Activated T-helper 1 cell treated with anti-CD3 and anti-CD28 coated beads, Interleukin-12 subunit alpha, Interleukin-12 subunit beta, Interleukin-2, Interleukin-4 antibody, amounts not matched to agents 30 ng/mL and 10 ng/mL and 1 ng/mL, durations not matched to agents 14 hours and 24 hours and 36 hours (primary cell): ENCODE measurements around the gene NOP58. TPM values are rescaled to one million over a fixed set of nuclear protein-coding genes. Genes with fewer than 3 reads are reported as not detected.
"Not testable (repeated sequence)": the region's sequence is repeated elsewhere in the genome, so short reads cannot be mapped to it uniquely, and the experiment has no call there.

Experiments
- DNase-seq: peaks from one replicate; pipeline ENCODE4 v3.0.0; 2021; ENCODE audit warnings: low spot score
- H3K27ac Mint-ChIP-seq: one replicate; pipeline ENCODE4 v1.8.0; 2021; ENCODE audit warnings: mild to moderate bottlenecking, mixed read lengths
- H3K27me3 Mint-ChIP-seq: one replicate; pipeline ENCODE4 v1.8.0; 2022; ENCODE audit warnings: mild to moderate bottlenecking, moderate library complexity, mixed read lengths; ENCODE audit not compliant: insufficient read depth
- H3K36me3 Mint-ChIP-seq: one replicate; pipeline ENCODE4 v1.8.0; 2021; ENCODE audit warnings: low read depth, mixed read lengths
- H3K4me1 Mint-ChIP-seq: one replicate; pipeline ENCODE4 v1.8.0; 2021; ENCODE audit warnings: low read depth, mixed read lengths
- H3K4me3 Mint-ChIP-seq: one replicate; pipeline ENCODE4 v1.8.0; 2021; ENCODE audit warnings: mild to moderate bottlenecking, moderate library complexity, mixed read lengths
- H3K9me3 Mint-ChIP-seq: one replicate; pipeline ENCODE4 v1.8.0; 2021; ENCODE audit warnings: mixed read lengths
- intact Hi-C: fragments of 100-400 bp; cut with micrococcal nuclease; formaldehyde crosslinking; loops from one replicate; pipeline ENCODE4 v1.15.1; 2024
- total RNA-seq: library from RNA; stranded (reverse); gene quantifications from 2 replicates; pipeline ENCODE4 v1.2.3, GENCODE V29; 2022

The NOP58 gene
- total RNA-seq, 1 donor from 2014 or later: 227 TPM

- no peak for DNase-seq
- intact Hi-C loops: no loop called here
- no peaks in the 10 kb centered on the region for H3K36me3 Mint-ChIP-seq
- no peaks in the 10 kb centered on the region for H3K27me3 Mint-ChIP-seq
- no peaks in the 10 kb centered on the region for H3K9me3 Mint-ChIP-seq
- no peaks in the 10 kb centered on the region for H3K4me1 Mint-ChIP-seq
- H3K27ac Mint-ChIP-seq: no peak overlapping the region
- no peak overlapping the region for H3K4me3 Mint-ChIP-seq
Measured at GRCh38 chr2:202317080-202317857, 51.7 kb downstream of the NOP58 start.

- H3K27ac Mint-ChIP-seq, H3K27me3 Mint-ChIP-seq, H3K4me3 Mint-ChIP-seq, H3K4me1 Mint-ChIP-seq, DNase-seq, H3K9me3 Mint-ChIP-seq, H3K36me3 Mint-ChIP-seq, intact Hi-C loops: not testable (repeated sequence)
Measured at GRCh38 chr2:202320362-202320761, 54.8 kb downstream of the NOP58 start.

GRCh38 chr2:202322435-202322834 is 56.9 kb downstream of the NOP58 start:
- H3K4me3 Mint-ChIP-seq: no peak overlapping the region
- no peak overlapping the region for H3K27ac Mint-ChIP-seq
- no peaks in the 10 kb centered on the region for H3K9me3 Mint-ChIP-seq
- intact Hi-C loops: no loop called here
- no peaks in the 10 kb centered on the region for H3K27me3 Mint-ChIP-seq
- no peaks in the 10 kb centered on the region for H3K4me1 Mint-ChIP-seq
- no peaks in the 10 kb centered on the region for H3K36me3 Mint-ChIP-seq
- DNase-seq: no peak

GRCh38 chr2:202327858-202328257 is 62.3 kb downstream of the NOP58 start:
- DNase-seq: no peak
- intact Hi-C loops: no loop called here

GRCh38 chr2:202335791-202336467 is 70.4 kb downstream of the NOP58 start:
- H3K36me3 Mint-ChIP-seq: no peaks in the 10 kb centered on the region
- no peak for DNase-seq
- no peaks in the 10 kb centered on the region for H3K4me1 Mint-ChIP-seq
- no peak overlapping the region for H3K27ac Mint-ChIP-seq
- no peaks in the 10 kb centered on the region for H3K27me3 Mint-ChIP-seq
- H3K4me3 Mint-ChIP-seq: no peak overlapping the region
- intact Hi-C loops: no loop called here
- no peaks in the 10 kb centered on the region for H3K9me3 Mint-ChIP-seq

More at GRCh38 chr2:202327858-202328257, 62.3 kb downstream of the NOP58 start:
- H3K4me1 Mint-ChIP-seq: no peaks in the 10 kb centered on the region
- no peak overlapping the region for H3K4me3 Mint-ChIP-seq
- no peaks in the 10 kb centered on the region for H3K9me3 Mint-ChIP-seq
- no peak overlapping the region for H3K27ac Mint-ChIP-seq
- no peaks in the 10 kb centered on the region for H3K27me3 Mint-ChIP-seq
- H3K36me3 Mint-ChIP-seq: no peaks in the 10 kb centered on the region

GRCh38 chr2:202337151-202337550 is 71.6 kb downstream of the NOP58 start:
- no peaks in the 10 kb centered on the region for H3K9me3 Mint-ChIP-seq
- intact Hi-C loops: no loop called here
- H3K27ac Mint-ChIP-seq: no peak overlapping the region
- no peaks in the 10 kb centered on the region for H3K27me3 Mint-ChIP-seq
- H3K4me3 Mint-ChIP-seq: no peak overlapping the region
- no peaks in the 10 kb centered on the region for H3K36me3 Mint-ChIP-seq
- H3K4me1 Mint-ChIP-seq: no peaks in the 10 kb centered on the region
- DNase-seq: no peak

- intact Hi-C loops: no loop called here
- Mint-ChIP-seq H3K4me3 (no peak overlapping the region), H3K27ac (no peak overlapping the region), H3K9me3 (no peaks in the 10 kb centered on the region), H3K27me3 (no peaks in the 10 kb centered on the region), H3K4me1 (no peaks in the 10 kb centered on the region), H3K36me3 (no peaks in the 10 kb centered on the region)
- DNase-seq: no peak
Measured at GRCh38 chr2:202337706-202338346, 72.3 kb downstream of the NOP58 start.

GRCh38 chr2:202339071-202339870 is 73.7 kb downstream of the NOP58 start:
- Mint-ChIP-seq H3K27ac (no peak overlapping the region), H3K4me3 (no peak overlapping the region), H3K9me3 (no peaks in the 10 kb centered on the region), H3K36me3 (no peaks in the 10 kb centered on the region), H3K27me3 (no peaks in the 10 kb centered on the region), H3K4me1 (no peaks in the 10 kb centered on the region)
- DNase-seq: no peak
- intact Hi-C loops: no loop called here

- Mint-ChIP-seq H3K27me3 (no peaks in the 10 kb centered on the region), H3K4me1 (no peaks in the 10 kb centered on the region), H3K36me3 (no peaks in the 10 kb centered on the region), H3K4me3 (no peak overlapping the region), H3K9me3 (no peaks in the 10 kb centered on the region), H3K27ac (no peak overlapping the region)
- DNase-seq: no peak
- intact Hi-C loops: no loop called here
Measured at GRCh38 chr2:202344178-202344577, 78.6 kb downstream of the NOP58 start.

GRCh38 chr2:202346180-202346579 is 80.6 kb downstream of the NOP58 start:
- no peak overlapping the region for H3K27ac Mint-ChIP-seq
- intact Hi-C loops: no loop called here
- no peak overlapping the region for H3K4me3 Mint-ChIP-seq
- no peaks in the 10 kb centered on the region for H3K4me1 Mint-ChIP-seq
- H3K36me3 Mint-ChIP-seq: no peaks in the 10 kb centered on the region
- no peak for DNase-seq
- no peaks in the 10 kb centered on the region for H3K27me3 Mint-ChIP-seq
- H3K9me3 Mint-ChIP-seq: no peaks in the 10 kb centered on the region
